Measurements from ENCODE around the gene LGMN.

LGMN gene

DNA sequence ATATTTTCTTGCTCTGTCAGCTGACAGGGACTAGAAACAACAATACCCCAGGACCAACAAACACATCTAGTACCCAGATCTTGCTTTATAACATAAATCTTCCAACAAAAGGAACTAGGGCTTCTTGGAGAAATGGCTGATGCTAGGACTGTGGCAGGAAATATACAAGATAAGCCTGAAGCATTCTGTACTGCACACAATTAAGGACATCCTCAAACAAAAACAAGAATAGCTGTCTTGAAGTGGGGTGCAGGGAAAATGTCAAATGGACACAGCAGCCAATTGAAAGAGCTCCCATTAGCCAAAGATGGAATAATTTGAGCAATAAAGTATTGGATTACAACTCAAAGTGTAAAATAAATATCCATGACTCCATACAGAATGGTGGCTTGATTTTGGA is 50.0 kb downstream of the LGMN start:
- no peaks in the 10 kb centered on the region for H3K9me3 ChIP-seq (ENCODE audit: severe bottlenecking)
- H3K27me3 ChIP-seq (ENCODE audit: insufficient read depth, poor library complexity, severe bottlenecking): no peaks in the 10 kb centered on the region
- TF ChIP-seq CTCF (IDR thresholded peaks at IDR 0.05; ENCODE audit: poor library complexity, severe bottlenecking): no peak
- no peaks in the 10 kb centered on the region for H3K4me1 ChIP-seq (ENCODE audit: insufficient read depth, poor library complexity, severe bottlenecking)
- no peak overlapping the region for H3K4me3 ChIP-seq (ENCODE audit: severe bottlenecking)
- DNase-seq (ENCODE audit: low spot score) (no peak), ATAC-seq (ENCODE audit: low read depth) (no peak)
- no peak overlapping the region for H3K27ac ChIP-seq (ENCODE audit: poor library complexity, severe bottlenecking)
- no peaks in the 10 kb centered on the region for H3K36me3 ChIP-seq (ENCODE audit: low read depth)

- ATAC-seq (ENCODE audit: low read depth) (no peak), DNase-seq (ENCODE audit: low spot score) (no peak)
- Histone ChIP-seq H3K9me3 (ENCODE audit: severe bottlenecking) (no peaks in the 10 kb centered on the region), H3K27ac (ENCODE audit: poor library complexity, severe bottlenecking) (no peak overlapping the region), H3K4me1 (ENCODE audit: insufficient read depth, poor library complexity, severe bottlenecking) (no peaks in the 10 kb centered on the region), H3K27me3 (ENCODE audit: insufficient read depth, poor library complexity, severe bottlenecking) (no peaks in the 10 kb centered on the region), H3K4me3 (ENCODE audit: severe bottlenecking) (no peak overlapping the region), H3K36me3 (ENCODE audit: low read depth) (no peaks in the 10 kb centered on the region)
- no peak for TF ChIP-seq CTCF (IDR thresholded peaks at IDR 0.05; ENCODE audit: poor library complexity, severe bottlenecking)
These were observed 52.1 kb downstream of the LGMN start for GRCh38 chr14:92696366-92696765.

GRCh38 chr14:92695562-92695961 is 52.9 kb downstream of the LGMN start:
- H3K27me3 ChIP-seq (ENCODE audit: insufficient read depth, poor library complexity, severe bottlenecking): no peaks in the 10 kb centered on the region
- no peak for ATAC-seq (ENCODE audit: low read depth)
- H3K27ac ChIP-seq (ENCODE audit: poor library complexity, severe bottlenecking): no peak overlapping the region
- no peaks in the 10 kb centered on the region for H3K36me3 ChIP-seq (ENCODE audit: low read depth)
- no peaks in the 10 kb centered on the region for H3K4me1 ChIP-seq (ENCODE audit: insufficient read depth, poor library complexity, severe bottlenecking)
- no peaks in the 10 kb centered on the region for H3K9me3 ChIP-seq (ENCODE audit: severe bottlenecking)
- TF ChIP-seq CTCF (IDR thresholded peaks at IDR 0.05; ENCODE audit: poor library complexity, severe bottlenecking): no peak
- no peak overlapping the region for H3K4me3 ChIP-seq (ENCODE audit: severe bottlenecking)
- DNase-seq (ENCODE audit: low spot score): no peak

DNA sequence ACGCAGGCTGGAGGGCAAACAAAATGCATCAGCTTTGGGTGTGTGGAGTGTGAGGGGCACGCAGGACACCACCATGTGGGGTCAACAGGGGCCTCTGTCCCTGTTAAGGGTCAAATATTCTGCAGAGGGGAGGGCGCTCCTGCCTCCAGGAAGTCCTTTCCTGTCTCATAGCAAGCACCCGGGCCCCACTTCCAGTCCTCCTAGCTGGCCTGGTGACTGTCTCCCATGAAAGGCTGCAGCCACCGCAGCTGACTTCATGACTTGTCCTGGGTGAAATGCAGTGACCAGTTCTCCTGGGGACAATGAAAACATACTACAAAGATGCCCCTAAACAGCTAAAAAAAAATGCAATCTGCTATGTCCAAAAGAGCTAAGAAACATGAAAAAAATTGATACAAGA is 53.6 kb downstream of the LGMN start:
- no peak for ATAC-seq (ENCODE audit: low read depth)
- Histone ChIP-seq H3K4me3 (ENCODE audit: severe bottlenecking) (no peak overlapping the region), H3K36me3 (ENCODE audit: low read depth) (no peaks in the 10 kb centered on the region), H3K9me3 (ENCODE audit: severe bottlenecking) (no peaks in the 10 kb centered on the region), H3K4me1 (ENCODE audit: insufficient read depth, poor library complexity, severe bottlenecking) (no peaks in the 10 kb centered on the region), H3K27me3 (ENCODE audit: insufficient read depth, poor library complexity, severe bottlenecking) (no peaks in the 10 kb centered on the region), H3K27ac (ENCODE audit: poor library complexity, severe bottlenecking) (no peak overlapping the region)
- DNase-seq (ENCODE audit: low spot score): peak; percentile 61
- no peak for TF ChIP-seq CTCF (IDR thresholded peaks at IDR 0.05; ENCODE audit: poor library complexity, severe bottlenecking)

GRCh38 chr14:92693998-92694795 is 54.2 kb downstream of the LGMN start:
- peak; percentile 61 for DNase-seq (ENCODE audit: low spot score)
- Histone ChIP-seq H3K9me3 (ENCODE audit: severe bottlenecking) (no peaks in the 10 kb centered on the region), H3K4me3 (ENCODE audit: severe bottlenecking) (no peak overlapping the region), H3K4me1 (ENCODE audit: insufficient read depth, poor library complexity, severe bottlenecking) (no peaks in the 10 kb centered on the region), H3K27ac (ENCODE audit: poor library complexity, severe bottlenecking) (no peak overlapping the region), H3K36me3 (ENCODE audit: low read depth) (no peaks in the 10 kb centered on the region), H3K27me3 (ENCODE audit: insufficient read depth, poor library complexity, severe bottlenecking) (no peaks in the 10 kb centered on the region)
- ATAC-seq (ENCODE audit: low read depth): peak; percentile 22; the same call in 1 of the 3 replicates
- TF ChIP-seq CTCF (IDR thresholded peaks at IDR 0.05; ENCODE audit: poor library complexity, severe bottlenecking): no peak
